ENCODE measurements around the gene RMI2. TPM values are rescaled to one million over a fixed set of nuclear protein-coding genes. Genes with fewer than 3 reads are reported as not detected.
A peak's percentile ranks its signal among the peaks of the same experiment; 100 is the strongest.

RMI2 gene
- polyA plus RNA-seq, 1 donor from 2014 or later, result 13.8 TPM

DNA sequence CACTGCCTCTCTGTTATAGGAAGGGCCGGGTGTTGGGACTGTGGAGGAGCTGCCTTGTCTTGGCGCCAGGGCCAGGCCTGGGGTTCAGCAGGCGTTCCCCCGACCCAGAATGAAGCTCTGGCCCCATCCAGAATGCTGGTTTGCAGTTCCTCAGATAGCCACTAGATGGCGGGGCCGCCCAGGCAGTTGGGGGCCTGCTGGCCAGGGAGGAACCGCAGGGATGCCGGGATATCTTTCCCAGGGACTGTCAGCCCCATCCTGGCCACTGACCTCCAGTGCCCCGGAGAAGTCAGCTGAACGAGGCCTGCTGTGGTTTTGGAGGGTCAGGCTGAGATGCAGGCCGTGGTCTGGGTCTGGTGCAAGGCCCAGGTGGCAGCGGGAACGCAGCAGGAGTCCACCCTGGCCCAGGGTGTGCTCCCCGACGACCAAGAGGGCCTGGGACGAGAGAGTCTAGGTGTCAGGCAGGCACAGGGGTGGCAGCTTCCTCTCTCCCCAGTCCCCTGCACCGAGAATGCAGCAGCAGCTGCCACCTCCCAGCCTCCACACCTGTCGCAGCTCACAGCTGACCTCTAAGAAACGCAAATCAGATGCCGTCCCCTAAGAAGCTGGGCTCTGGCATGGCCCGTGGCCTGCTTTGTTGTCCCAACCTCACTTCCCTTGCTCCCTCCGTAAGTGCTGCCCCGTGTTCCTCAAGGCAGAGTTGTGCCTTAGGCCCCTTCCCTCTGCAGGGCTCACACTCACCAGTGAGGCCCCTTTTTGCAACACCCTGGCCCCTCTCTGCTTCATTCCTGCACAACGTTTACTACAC is 51.2 kb downstream of the RMI2 start:
- no peaks in the 10 kb centered on the region for H3K27me3 Mint-ChIP-seq
- no peaks in the 10 kb centered on the region for H3K36me3 Mint-ChIP-seq

DNA sequence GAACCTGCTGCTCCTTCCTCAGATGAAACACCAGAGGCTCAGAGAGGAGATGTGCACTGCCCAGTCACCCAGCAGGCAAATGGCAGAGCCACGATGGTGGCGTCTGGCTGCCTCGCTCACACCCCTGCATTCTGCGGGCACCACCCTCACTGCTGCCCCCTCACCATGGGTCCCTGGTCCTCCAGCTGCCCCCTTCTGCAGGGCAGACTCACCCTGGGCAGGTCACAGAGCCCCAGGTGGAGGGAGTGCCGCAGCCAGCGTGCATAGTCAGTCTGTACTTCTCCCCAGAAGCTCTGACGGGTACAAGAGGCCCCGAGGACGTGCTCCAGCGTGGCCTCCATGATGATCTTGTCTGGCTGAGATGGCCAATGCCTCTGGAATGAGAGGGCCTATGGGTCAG is 52.9 kb downstream of the RMI2 start:
- no peak overlapping the region for H3K27ac Mint-ChIP-seq
- peaks cover 0 to 2% (median 0%) of the 10 kb centered on the region in 3 donors for H3K4me1 Mint-ChIP-seq
- no peaks in the 10 kb centered on the region for H3K9me3 Mint-ChIP-seq
- no peaks in the 10 kb centered on the region for H3K36me3 Mint-ChIP-seq
- no peaks in the 10 kb centered on the region for H3K27me3 Mint-ChIP-seq
- H3K4me3 Mint-ChIP-seq, result no peak overlapping the region

More for the DNA sequence above, 51.2 kb downstream of the RMI2 start:
- Mint-ChIP-seq H3K27ac (no peak overlapping the region), H3K4me3 (no peak overlapping the region), H3K4me1 (peaks cover 0 to 2% (median 0%) of the 10 kb centered on the region in 3 donors), H3K9me3 (no peaks in the 10 kb centered on the region)

DNA sequence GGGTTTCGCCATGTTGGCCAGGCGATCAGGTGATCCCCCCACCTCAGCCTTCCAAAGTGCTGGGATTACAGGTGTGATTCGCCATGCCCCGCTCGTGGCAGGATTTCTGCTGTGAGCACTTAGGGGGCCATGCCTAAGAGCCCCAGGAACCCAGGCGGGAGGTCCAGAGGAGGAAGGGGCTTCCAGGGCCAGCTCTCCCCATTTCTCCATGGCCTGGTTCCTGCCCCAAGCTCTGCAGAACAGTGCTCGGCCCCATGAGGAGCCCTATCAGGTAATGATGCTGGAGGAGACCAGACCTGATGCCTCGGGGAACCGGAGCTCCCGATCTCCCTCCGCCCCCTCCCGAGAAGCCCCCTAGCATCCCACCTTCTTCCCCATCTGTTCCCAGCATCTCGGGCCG is 53.6 kb downstream of the RMI2 start:
- Mint-ChIP-seq H3K9me3 (no peaks in the 10 kb centered on the region), H3K36me3 (no peaks in the 10 kb centered on the region), H3K4me1 (peaks cover 0 to 2% (median 0%) of the 10 kb centered on the region in 3 donors), H3K27me3 (no peaks in the 10 kb centered on the region), H3K27ac (no peak overlapping the region), H3K4me3 (no peak overlapping the region)

DNA sequence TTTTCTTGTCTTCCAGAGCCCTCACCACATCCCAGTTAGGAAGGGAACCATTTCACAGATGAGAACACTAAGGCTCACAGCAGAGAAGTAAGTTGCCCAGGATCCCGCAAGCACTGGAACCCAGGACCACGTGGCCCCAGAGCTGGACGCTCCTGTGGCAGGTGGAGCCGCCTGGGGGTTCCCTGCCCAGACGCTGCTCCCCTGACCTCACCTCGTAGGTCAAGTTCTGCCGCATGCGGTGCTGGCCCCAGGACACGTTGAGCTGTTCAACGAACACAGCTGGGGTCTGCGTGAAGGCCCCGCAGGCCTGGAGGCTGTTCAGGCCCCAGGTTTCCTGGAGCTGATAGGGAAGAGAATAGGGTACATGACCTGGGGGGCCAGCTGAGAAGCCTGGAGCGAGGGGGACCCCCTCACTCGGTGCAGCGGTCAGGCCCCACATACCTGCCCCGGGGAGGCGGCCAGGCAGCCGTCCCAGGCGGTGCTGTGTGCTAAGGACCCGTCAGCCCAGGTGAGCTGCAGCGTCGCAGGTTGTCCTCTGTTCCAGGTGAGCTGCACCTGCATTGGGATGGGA is 54.1 kb downstream of the RMI2 start:
- Mint-ChIP-seq H3K4me1 (peaks cover 0 to 2% (median 2%) of the 10 kb centered on the region in 3 donors), H3K9me3 (no peaks in the 10 kb centered on the region), H3K27ac (peak overlapping the region in 1 of 3 donors; percentile 50), H3K36me3 (no peaks in the 10 kb centered on the region), H3K27me3 (peaks cover 1% of the 10 kb centered on the region), H3K4me3 (no peak overlapping the region)

DNA sequence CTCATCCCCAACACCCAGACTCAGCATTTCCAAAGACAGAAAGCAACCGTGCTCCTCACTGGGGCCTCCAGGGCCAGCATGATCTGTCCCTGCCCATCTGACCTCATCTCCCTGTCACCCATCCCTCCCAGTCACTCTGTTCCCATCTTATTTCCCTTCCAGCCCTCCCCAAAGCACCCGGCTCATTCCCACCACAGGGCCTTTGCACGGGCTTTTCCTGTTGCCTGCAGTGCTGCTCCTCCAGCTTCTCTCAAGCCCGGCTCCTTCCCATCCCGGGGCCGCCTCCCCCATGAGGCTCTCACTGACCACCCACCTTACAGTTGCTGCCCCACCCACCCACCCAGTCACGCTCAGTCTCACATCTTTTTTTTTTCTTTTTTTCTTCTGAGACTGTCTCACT is 54.8 kb downstream of the RMI2 start:
- H3K9me3 Mint-ChIP-seq, result no peaks in the 10 kb centered on the region
- H3K27ac Mint-ChIP-seq, result no peak overlapping the region
- peaks cover 0 to 2% (median 2%) of the 10 kb centered on the region in 3 donors for H3K4me1 Mint-ChIP-seq
- peaks cover 1% of the 10 kb centered on the region for H3K27me3 Mint-ChIP-seq
- no peak overlapping the region for H3K4me3 Mint-ChIP-seq
- no peaks in the 10 kb centered on the region for H3K36me3 Mint-ChIP-seq

Other genes starting within 250 kb of the RMI2 start
- 39.1 TPM for gene SOCS1, start 89.3 kb upstream of the RMI2 start, polyA plus RNA-seq
- not detected for gene TNP2, start 76.1 kb upstream of the RMI2 start, polyA plus RNA-seq
- not detected for gene PRM3, start 71.8 kb upstream of the RMI2 start, polyA plus RNA-seq
- not detected for gene PRM2, start 69.0 kb upstream of the RMI2 start, polyA plus RNA-seq
- not detected for gene PRM1, start 64.1 kb upstream of the RMI2 start, polyA plus RNA-seq
- 318 TPM for gene LITAF, start 241.5 kb downstream of the RMI2 start, polyA plus RNA-seq